Measurements from ENCODE around the gene ARG1. TPM values are rescaled to one million over a fixed set of nuclear protein-coding genes. Genes with fewer than 3 reads are reported as not detected.

The ARG1 gene
- total and polyA plus RNA-seq, 12 donors, result 0.10 to 1.2 (median 0.51) TPM; not detected in 5

DNA sequence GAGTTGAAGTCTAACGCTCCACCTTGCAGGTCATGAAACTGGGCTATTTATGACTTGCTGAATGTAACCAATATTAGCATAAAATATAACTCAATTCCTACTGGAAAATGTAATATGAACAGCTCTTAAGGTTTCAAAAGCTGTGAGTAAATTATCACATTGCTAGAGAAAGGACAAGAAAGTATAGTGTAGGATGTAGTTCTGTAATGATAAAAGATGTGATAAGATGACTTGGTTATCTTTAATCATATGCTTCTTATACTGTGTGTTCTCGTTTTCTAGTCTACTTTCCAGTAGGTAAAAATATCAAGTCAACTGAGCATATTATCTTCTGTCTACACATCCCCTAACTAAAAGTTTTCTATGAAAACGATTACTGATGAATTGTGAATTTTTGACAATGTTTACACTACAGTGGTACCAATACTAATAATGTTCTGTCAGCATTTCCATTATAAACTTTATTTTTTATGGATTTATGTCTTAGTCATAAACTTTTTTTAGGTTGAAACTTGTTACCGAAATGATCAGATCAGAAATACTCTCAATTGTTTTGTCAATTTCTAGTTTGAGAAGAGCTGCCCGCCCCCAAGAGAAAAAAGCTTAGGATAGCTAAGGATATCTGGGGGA, 40.4 kb downstream of the ARG1 start:
- no peak for ATAC-seq
- intact Hi-C loops (cut with DNase I), result loop anchor here in 1 of 10 donors (10.0 kb wide), 1 partner anchor 419 kb away; no protein-coding TSS in a partner anchor
- no peaks in the 10 kb centered on the region for H3K9me3 ChIP-seq
- peaks cover 0 to 100% (median 64%) of the 10 kb centered on the region in 9 donors for H3K36me3 ChIP-seq
- H3K27me3 ChIP-seq, result no peaks in the 10 kb centered on the region
- 85 to 87% methylated on average over 5 of the region's 5 CpGs for WGBS, 2 donors
- no peak overlapping the region for H3K27ac ChIP-seq
- DNase-seq, result no peak
- no peaks in the 10 kb centered on the region for H3K4me1 ChIP-seq
- no peak overlapping the region for H3K4me3 ChIP-seq
- no peak for TF ChIP-seq CTCF (IDR thresholded peaks at IDR 0.05)

- intact Hi-C loops (cut with DNase I), result loop anchor here in 1 of 10 donors (10.0 kb wide), 1 partner anchor 420 kb away; no protein-coding TSS in a partner anchor
These were observed 42.2 kb downstream of the ARG1 start for GRCh38 chr6:131615275-131615674.

GRCh38 chr6:131627724-131628682, 55.0 kb downstream of the ARG1 start, which contains the start of gene MED23:
Gene MED23 (minus strand): TSS chr6:131628242. CDS start chr6:131628049, 193 bp downstream.
- Histone ChIP-seq H3K4me1 (peaks cover 0 to 26% (median 16%) of the 10 kb centered on the region in 9 donors), H3K4me3 (peak within 1 kb of the TSS; percentile 61 to 92 (median 78)), H3K27ac (peak within 1 kb of the TSS in 9 of 10 donors; percentile 48 to 91 (median 71)), H3K9me3 (no peaks in the 10 kb centered on the region), H3K27me3 (no peaks in the 10 kb centered on the region), H3K36me3 (peaks cover 0 to 38% (median 19%) of the 10 kb centered on the region in 9 donors)
- intact Hi-C loops (cut with DNase I), result loop anchor here in 1 of 10 donors (10.0 kb wide), 2 partner anchors 443 to 743 kb away; no protein-coding TSS in a partner anchor
- DNase-seq, result peak; percentile 94 to 95
- peak; percentile 97 to 99 (median 98) for ATAC-seq
- peak; percentile 91 to 100 (median 97) for TF ChIP-seq CTCF (IDR thresholded peaks at IDR 0.05)
- 1% methylated on average over 53 of the region's 53 CpGs for WGBS, 2 donors

More at GRCh38 chr6:131615275-131615674, 42.2 kb downstream of the ARG1 start:
- no peaks in the 10 kb centered on the region for H3K27me3 ChIP-seq
- no peaks in the 10 kb centered on the region for H3K9me3 ChIP-seq
- no peaks in the 10 kb centered on the region for H3K4me1 ChIP-seq
- 96 to 98% methylated on average over 4 of the region's 4 CpGs for WGBS, 2 donors
- no peak overlapping the region for H3K27ac ChIP-seq
- no peak for TF ChIP-seq CTCF (IDR thresholded peaks at IDR 0.05)
- ATAC-seq (no peak), DNase-seq (no peak)
- H3K4me3 ChIP-seq, result no peak overlapping the region
- H3K36me3 ChIP-seq, result peaks cover 0 to 100% (median 73%) of the 10 kb centered on the region in 9 donors

DNA sequence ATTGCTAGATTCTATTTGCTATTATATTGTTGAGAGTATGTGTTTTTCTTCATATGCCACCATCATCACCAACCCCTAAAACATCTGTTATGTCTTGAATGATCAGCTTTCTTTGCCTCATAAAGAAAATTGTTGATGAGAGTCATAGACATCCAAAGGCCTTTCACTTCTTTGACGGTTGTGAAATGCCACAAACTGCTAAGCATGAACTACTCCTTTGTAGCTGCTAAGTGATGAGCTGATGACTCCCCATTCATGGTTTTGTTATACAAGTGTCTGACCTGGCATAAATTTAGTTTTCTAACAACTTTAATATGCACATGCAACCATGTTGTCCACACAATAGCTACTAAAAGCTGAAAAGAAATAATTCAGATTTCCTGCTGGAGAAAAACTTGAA, 55.7 kb downstream of the ARG1 start:
- peak overlapping the region in 7 of 10 donors; percentile 32 to 91 (median 71) for H3K27ac ChIP-seq
- H3K4me3 ChIP-seq, result peak overlapping the region in 8 of 10 donors; percentile 61 to 92 (median 78)
- TF ChIP-seq CTCF (IDR thresholded peaks at IDR 0.05), result no peak
- peaks cover 0 to 26% (median 16%) of the 10 kb centered on the region in 9 donors for H3K4me1 ChIP-seq
- DNase-seq, result no peak
- no peaks in the 10 kb centered on the region for H3K27me3 ChIP-seq
- H3K9me3 ChIP-seq, result no peaks in the 10 kb centered on the region
- no peak for ATAC-seq
- 53 to 58% methylated on average over 1 of the region's 1 CpG for WGBS, 2 donors
- intact Hi-C loops (cut with DNase I), result loop anchor here in 1 of 10 donors (10.0 kb wide), 2 partner anchors 444 to 744 kb away; no protein-coding TSS in a partner anchor
- peaks cover 0 to 30% (median 15%) of the 10 kb centered on the region in 9 donors for H3K36me3 ChIP-seq

All from heart right ventricle (tissue), 16 donors.